ENCODE results near the gene FOXRED1.

DNA sequence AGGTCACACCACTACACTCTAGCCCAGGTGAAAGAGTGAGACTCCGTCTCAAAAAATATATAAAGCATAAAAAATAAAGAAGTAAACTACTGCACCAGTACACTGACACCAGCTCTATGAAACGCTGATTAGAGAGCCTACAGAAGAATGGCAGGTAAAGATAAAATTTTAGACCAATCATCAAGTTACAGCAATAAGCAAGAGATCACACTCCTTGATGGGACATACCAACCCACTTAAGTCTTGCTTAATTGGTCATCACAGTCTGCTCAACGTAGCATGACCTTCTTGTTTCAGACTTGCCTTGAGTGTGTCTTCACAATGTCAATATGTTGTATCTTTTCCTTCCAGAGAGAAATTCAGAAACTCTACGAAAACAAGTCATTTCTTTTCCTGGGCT is 12.7 kb upstream of the FOXRED1 start:
- TF ChIP-seq, protein P1, sequence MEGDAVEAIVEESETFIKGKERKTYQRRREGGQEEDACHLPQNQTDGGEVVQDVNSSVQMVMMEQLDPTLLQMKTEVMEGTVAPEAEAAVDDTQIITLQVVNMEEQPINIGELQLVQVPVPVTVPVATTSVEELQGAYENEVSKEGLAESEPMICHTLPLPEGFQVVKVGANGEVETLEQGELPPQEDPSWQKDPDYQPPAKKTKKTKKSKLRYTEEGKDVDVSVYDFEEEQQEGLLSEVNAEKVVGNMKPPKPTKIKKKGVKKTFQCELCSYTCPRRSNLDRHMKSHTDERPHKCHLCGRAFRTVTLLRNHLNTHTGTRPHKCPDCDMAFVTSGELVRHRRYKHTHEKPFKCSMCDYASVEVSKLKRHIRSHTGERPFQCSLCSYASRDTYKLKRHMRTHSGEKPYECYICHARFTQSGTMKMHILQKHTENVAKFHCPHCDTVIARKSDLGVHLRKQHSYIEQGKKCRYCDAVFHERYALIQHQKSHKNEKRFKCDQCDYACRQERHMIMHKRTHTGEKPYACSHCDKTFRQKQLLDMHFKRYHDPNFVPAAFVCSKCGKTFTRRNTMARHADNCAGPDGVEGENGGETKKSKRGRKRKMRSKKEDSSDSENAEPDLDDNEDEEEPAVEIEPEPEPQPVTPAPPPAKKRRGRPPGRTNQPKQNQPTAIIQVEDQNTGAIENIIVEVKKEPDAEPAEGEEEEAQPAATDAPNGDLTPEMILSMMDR (IDR thresholded peaks at IDR 0.05; ENCODE audit: insufficient read depth, low read depth, low read length): no peak
- TF ChIP-seq EZH2 (IDR thresholded peaks at IDR 0.05; ENCODE audit: insufficient read depth, low read length): no peak

Measured in astrocyte (in vitro differentiated cells and primary cell).